Stimulated activated CD8-positive, alpha-beta memory T cell treated with anti-CD3 and anti-CD28 coated beads, Interleukin-15, amount 100 ng/mL, for 1 hour (primary cell): ENCODE measurements around the gene TEAD2.
"Not testable (repeated sequence)": the region's sequence is repeated elsewhere in the genome, so short reads cannot be mapped to it uniquely, and the experiment has no call there.

Experiments used
- DNase-seq: peaks from one replicate; pipeline ENCODE4 v3.0.0-alpha.2; 2020; ENCODE audit warnings: low read depth

The TEAD2 gene

GRCh38 chr19:49387936-49388372, 25.7 kb upstream of the TEAD2 start, which contains the start of gene KASH5:
Gene KASH5 (plus strand): TSS chr19:49388249. CDS start chr19:49390884, 2,635 bp downstream.
- peak; percentile 75 for DNase-seq

- no peak for DNase-seq
Observed at GRCh38 chr19:49383599-49383998, 21.4 kb upstream of the TEAD2 start.

DNA sequence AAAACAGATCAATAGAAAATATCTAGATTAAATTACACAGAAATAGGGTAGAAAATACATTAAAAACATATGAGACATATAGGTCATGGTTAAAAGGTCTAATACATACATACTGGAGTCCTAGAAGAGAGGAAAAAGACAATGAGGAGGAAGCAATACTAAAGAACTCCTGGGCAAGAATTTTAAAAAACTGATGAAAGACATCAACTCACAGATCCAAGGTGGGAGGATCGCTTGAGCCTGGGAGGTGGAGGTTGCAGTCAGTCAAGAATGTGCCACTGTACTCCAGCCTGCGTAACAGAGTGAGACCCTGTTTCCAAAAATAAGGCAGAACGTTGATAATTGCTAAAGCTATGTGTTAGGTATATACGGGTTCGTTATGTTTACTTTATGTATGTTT, 20.4 kb upstream of the TEAD2 start:
- DNase-seq, result no peak

- DNase-seq, result no peak
Observed at GRCh38 chr19:49380391-49380790, 18.2 kb upstream of the TEAD2 start.

DNA sequence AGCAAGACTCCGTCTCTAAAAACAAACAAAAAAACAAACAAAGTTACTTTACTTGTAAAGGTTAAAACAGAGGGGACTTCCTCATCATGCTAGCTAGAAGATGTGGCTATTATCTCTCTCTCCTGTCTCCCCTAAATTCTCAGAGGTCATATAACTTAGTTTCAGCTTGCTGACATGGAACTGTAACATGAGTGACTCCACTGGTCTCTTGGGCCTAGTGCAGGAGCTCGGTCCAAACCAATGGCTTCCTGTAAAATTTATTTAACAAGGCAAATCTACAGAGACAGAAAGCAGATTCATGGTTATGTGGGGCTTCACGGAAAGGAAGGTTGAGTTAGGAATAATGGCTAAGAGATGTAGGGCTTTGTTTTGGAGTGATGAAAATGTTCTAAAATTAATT, 16.3 kb upstream of the TEAD2 start:
- no peak for DNase-seq

- DNase-seq, result no peak
Observed at GRCh38 chr19:49374665-49375434, 12.6 kb upstream of the TEAD2 start.

- not testable (repeated sequence) for DNase-seq
Observed at GRCh38 chr19:49373174-49373573, 11.0 kb upstream of the TEAD2 start.

- no peak for DNase-seq
Observed at GRCh38 chr19:49371184-49371583, 9.0 kb upstream of the TEAD2 start.

DNA sequence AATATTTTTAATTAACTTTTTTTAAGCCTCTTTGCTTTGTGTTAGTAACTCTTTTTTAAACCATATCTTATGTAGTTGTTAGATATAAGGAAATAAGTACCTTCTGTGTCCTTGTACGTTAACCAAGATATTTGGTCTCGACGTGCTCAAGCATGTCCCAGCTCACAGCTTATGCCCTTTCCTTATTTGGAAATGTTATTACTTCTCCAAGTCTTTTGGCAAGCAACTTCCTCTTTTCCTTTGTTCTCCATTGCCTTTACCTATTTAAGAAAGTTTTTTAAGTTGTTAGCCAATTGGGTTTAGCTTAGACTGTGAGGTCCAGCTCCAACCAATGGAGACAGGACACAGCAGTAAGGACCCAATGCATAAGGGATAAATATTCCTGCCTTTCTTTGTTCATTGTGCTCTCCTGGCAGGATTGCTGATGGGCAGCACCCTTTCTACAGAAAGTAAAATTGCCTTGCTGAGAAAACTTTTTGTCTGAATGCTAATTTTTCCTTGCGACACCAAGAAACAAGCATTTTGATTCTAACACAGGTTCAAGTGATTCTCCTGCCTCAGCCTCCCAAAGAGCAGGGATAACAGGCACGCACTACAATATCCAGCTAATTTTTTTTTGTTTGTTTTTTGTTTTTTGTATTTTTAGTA, 6.6 kb upstream of the TEAD2 start:
- no peak for DNase-seq

DNA sequence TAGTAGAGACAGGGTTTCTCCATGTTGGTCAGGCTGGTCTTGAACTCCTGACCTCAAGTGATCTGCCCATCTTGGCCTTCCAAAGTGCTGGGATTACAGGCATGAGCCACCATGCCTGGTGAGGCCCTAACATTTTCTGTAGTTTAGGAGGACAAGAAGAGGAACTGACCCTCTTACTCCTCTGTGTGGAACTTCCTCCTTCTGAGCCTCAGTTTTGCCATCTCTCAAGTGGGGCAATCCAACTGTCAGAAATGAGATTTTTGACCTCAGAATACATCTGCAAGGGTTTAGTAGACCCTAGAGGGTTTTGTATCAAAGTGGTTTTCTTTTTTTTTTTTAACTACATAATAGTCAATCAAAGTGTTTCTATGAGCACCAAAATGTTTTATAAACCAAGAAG, 3.9 kb upstream of the TEAD2 start:
- no peak for DNase-seq

DNA sequence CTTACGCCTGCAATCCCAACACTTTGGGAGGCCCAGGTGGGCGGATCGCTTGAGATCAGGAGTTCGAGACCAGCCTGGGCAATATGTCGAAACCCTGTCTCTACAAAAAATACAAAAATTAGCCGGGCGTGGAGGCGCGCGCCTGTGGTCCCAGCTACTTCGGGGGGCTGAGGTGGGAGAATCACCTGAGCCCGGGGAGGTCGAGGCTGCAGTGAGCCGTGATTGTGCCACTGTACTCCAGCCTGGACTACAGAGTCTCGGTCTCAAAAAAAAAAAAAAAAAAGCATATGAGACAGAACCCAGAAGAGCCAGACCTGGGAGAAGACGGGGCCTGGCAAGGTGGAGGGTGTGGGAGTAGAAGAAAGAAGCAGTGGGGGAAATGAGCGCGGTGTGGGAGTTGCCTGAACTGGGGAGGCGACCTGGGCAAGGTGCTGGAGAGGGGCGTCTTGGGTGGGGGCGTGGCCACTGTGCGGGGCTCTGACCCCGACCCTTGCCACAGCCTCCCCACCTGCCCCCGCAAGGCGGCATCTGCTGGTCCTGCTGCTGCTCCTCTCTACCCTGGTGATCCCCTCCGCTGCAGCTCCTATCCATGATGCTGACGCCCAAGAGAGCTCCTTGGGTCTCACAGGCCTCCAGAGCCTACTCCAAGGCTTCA, 2.0 kb upstream of the TEAD2 start:
- no peak for DNase-seq

DNA sequence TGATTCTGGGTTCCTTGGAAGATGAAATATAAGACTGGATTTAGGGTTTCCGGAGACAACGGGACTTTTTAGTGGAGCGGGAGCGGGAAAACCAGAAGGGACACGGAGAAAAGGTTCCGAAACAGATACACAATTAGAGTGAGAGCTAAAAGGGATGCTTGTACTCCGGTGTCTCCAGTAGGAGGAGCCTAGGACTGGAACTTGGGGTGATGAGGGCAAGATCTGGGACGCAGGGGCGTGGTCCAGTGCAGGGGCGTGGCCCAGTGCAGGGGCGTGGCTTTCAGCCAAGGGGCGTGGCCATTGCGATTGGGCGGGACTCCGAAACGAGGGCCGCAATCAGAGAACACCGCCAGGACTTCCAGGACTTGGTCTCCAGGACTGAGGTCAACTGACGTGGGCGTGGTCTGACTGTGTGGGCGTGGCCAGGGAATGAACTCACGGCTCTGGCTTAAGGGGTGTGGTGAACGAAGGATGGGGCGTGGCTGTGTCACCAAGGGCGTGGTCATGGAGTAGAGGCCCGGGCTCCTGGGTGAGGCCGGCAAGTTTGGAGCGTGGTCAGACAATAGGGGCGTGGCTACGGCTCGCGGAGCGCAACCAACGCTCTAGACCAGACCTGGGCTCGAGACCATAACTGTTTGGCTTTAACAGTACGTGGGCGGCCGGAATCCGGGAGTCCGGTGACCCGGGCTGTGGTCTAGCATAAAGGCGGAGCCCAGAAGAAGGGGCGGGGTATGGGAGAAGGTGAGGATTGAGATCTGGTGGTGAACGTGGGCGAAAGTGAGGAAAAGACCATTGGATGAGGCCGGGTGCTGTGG, 1.3 kb upstream of the TEAD2 start, which contains the start of gene DKKL1:
Gene DKKL1 (plus strand): TSS at position 610 of the 815 bp plus-strand sequence. CDS start 122 bp downstream, at position 732.
- DNase-seq, result peak; percentile 36

DNA sequence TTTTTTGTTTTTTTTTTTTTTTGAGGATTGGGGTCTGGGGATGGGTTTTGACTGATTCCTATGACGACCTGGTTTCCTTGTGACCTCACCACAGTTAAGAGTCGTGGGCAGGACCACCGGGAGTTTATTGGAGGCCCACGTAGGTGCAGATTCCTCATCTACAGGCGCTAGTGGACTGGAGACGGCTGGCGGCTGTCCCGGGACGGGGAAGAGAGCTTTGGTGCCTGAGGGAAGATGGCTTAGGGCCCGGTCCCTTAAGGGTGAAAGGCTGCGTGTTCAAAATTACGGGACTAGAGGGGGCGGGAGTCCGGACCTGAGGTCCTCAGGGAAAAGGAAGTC, 682 bp upstream of the TEAD2 start:
- DNase-seq, result no peak

DNA sequence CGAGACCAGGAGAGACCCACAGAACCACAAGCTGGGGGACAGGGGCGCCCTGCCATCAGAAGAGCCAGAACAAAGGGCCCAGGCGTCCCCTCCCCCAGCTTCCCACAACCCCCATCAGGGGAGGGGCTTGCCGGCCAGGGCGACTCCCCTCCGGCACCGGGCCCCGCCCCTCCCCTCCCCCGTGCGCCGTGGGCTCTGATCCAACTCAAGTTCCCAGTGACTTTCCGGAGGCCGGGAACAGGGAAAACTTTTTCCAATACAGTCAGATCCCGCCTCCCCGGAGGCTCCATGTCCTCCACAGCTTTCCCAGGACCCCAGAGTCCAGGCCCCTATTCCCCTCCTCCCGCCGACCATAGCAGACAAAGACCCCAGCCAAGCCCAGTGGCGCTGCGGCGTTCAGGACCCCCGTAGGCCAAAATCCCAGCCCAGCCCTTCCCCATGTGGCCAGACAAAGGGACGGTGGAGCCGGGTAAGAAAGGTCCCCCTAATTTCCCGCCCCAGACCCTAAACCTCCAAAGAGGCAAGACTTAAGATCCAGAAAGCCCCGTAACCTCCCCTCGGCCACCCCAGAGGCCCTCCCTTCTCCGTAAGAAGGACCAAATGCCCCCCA, 673 bp downstream of the TEAD2 start:
- no peak for DNase-seq

DNA sequence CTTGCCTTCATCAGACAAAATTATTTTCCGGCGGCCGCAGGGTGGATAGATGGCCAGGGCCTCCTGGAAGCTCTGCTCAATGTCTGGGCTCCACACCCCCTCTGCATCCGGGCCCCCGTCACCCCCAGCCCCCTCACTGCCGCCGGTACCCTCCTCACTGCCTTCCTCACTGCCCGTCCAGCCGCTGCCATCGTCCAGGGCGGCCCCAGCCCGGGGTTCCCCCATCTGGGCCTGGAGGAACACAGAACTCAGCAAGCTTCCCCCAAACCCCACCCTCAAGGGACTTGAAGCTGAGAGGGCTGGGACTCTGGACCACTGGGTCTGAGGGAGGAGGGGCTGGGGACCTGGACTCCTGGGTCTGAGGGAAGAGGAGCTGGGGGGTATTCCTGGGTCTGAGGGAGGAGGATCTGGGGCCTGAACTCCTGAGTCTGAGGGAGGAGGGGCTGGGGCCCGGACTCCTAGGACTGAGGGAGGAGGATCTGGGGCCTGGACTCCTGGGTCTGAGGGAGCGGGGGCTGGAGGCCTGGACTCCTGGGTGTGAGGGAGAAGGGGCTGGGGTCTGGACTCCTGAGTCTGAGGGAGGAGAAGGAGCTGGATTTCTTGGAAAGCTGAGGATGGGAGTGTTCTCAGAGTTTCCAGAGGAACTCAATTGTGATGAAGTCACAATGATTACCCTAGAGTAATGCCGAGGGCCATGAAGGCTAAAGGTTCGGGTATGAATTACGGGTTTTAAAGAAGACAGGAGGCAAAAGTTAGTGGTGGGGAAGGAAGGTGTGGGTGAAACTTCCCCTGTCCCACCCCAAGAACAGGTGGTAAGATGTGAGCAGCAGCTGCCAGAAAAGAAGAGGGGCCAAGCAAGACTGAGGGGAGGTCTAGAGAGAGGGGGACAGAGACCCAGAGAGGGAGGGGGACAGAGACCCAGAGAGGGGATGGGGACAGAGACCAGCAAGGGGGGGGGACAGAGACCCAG, 2.1 kb downstream of the TEAD2 start:
- DNase-seq, result no peak

- no peak for DNase-seq
Observed at GRCh38 chr19:49357186-49357585, 5.0 kb downstream of the TEAD2 start.

- no peak for DNase-seq
Observed at GRCh38 chr19:49356382-49356781, 5.8 kb downstream of the TEAD2 start.

DNA sequence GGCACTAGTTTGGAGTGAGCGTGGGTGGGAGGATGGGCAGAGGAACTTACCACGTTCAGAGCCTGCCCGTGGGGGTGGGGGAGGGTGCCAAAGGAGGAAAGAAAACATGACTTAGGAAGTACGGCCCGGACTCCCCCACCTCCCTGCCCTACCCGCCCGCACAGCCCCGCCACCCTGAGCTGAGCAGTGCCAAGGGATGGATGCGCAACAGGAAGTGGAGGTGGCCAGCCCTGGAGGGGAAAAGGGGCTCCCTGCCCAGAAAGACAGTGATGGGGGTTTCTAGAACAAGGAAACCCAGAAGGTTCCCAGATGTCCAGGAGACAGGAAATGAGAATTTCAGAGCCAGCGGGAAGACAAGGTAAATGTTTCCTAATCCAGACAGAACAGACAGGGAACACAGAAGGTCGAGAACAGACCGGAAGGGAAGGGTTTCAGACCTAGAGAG, 6.3 kb downstream of the TEAD2 start:
- no peak for DNase-seq

GRCh38 chr19:49349567-49349966, 12.6 kb downstream of the TEAD2 start:
- DNase-seq, result no peak
